Epithelial cell of prostate (primary cell): ENCODE data around the gene SPTAN1.
"Not testable (repeated sequence)": the region's sequence is repeated elsewhere in the genome, so short reads cannot be mapped to it uniquely, and the experiment has no call there.

ENCODE experiments used
- DNase-seq: peaks from one replicate; pipeline ENCODE4 v3.0.0-alpha.2; 2011; ENCODE audit warnings: low read depth, low spot score
- H3K27ac ChIP-seq: fragments of 450-650 bp; 2 replicates; pipeline ENCODE4 v1.5.1; 2017; ENCODE audit warnings: mild to moderate bottlenecking

Gene SPTAN1

GRCh38 chr9:128552153-128552743, at the start of gene SPTAN1:
SPTAN1 (plus strand) TSS chr9:128552587; CDS start chr9:128566741, 14,154 bp downstream.
- DNase-seq, result peak; percentile 40
- peak within 1 kb of the TSS; percentile 80 for H3K27ac ChIP-seq

- peak overlapping the region; percentile 72 for H3K27ac ChIP-seq
- DNase-seq, result peak; percentile 3
Measured at GRCh38 chr9:128503415-128503825, 49.0 kb upstream of the SPTAN1 start.

GRCh38 chr9:128503870-128504269, 48.5 kb upstream of the SPTAN1 start:
- peak overlapping the region; percentile 72 for H3K27ac ChIP-seq
- no peak for DNase-seq

GRCh38 chr9:128504485-128505413, 47.6 kb upstream of the SPTAN1 start, which contains the start of gene GLE1:
GLE1 (plus strand) TSS chr9:128504719; CDS start chr9:128504806, 87 bp downstream.
- DNase-seq, result peak; percentile 45
- peak within 1 kb of the TSS; percentile 72 for H3K27ac ChIP-seq

- DNase-seq, result no peak
- H3K27ac ChIP-seq, result peak overlapping the region; percentile 72
Measured at GRCh38 chr9:128505414-128505765, 47.0 kb upstream of the SPTAN1 start.

GRCh38 chr9:128505906-128506305, 46.5 kb upstream of the SPTAN1 start:
- peak overlapping the region; percentile 72 for H3K27ac ChIP-seq
- DNase-seq, result not testable (repeated sequence)

- no peak overlapping the region for H3K27ac ChIP-seq
- DNase-seq, result no peak
Measured at GRCh38 chr9:128512820-128513219, 39.6 kb upstream of the SPTAN1 start.

- no peak overlapping the region for H3K27ac ChIP-seq
- no peak for DNase-seq
Measured at GRCh38 chr9:128521956-128522355, 30.4 kb upstream of the SPTAN1 start.

- H3K27ac ChIP-seq, result no peak overlapping the region
- no peak for DNase-seq
Measured at GRCh38 chr9:128523199-128523925, 29.0 kb upstream of the SPTAN1 start.

GRCh38 chr9:128526720-128527119, 25.7 kb upstream of the SPTAN1 start:
- no peak for DNase-seq
- H3K27ac ChIP-seq, result no peak overlapping the region

- no peak overlapping the region for H3K27ac ChIP-seq
- no peak for DNase-seq
Measured at GRCh38 chr9:128528445-128529160, 23.8 kb upstream of the SPTAN1 start.

GRCh38 chr9:128529191-128529590, 23.2 kb upstream of the SPTAN1 start:
- DNase-seq, result no peak
- H3K27ac ChIP-seq, result no peak overlapping the region

GRCh38 chr9:128532581-128532980, 19.8 kb upstream of the SPTAN1 start:
- DNase-seq, result no peak
- H3K27ac ChIP-seq, result no peak overlapping the region

- DNase-seq, result no peak
- no peak overlapping the region for H3K27ac ChIP-seq
Measured at GRCh38 chr9:128540634-128541360, 11.6 kb upstream of the SPTAN1 start.

GRCh38 chr9:128546504-128546903, 5.9 kb upstream of the SPTAN1 start:
- no peak for DNase-seq
- no peak overlapping the region for H3K27ac ChIP-seq

- no peak for DNase-seq
- H3K27ac ChIP-seq, result no peak overlapping the region
Measured at GRCh38 chr9:128548876-128549275, 3.5 kb upstream of the SPTAN1 start.

- DNase-seq, result no peak
- no peak overlapping the region for H3K27ac ChIP-seq
Measured at GRCh38 chr9:128550226-128550625, 2.2 kb upstream of the SPTAN1 start.

- peak overlapping the region; percentile 80 for H3K27ac ChIP-seq
- DNase-seq, result no peak
Measured at GRCh38 chr9:128550770-128551656, 1.4 kb upstream of the SPTAN1 start.
